Measurements from ENCODE around the gene CDHR2.

The CDHR2 gene

DNA sequence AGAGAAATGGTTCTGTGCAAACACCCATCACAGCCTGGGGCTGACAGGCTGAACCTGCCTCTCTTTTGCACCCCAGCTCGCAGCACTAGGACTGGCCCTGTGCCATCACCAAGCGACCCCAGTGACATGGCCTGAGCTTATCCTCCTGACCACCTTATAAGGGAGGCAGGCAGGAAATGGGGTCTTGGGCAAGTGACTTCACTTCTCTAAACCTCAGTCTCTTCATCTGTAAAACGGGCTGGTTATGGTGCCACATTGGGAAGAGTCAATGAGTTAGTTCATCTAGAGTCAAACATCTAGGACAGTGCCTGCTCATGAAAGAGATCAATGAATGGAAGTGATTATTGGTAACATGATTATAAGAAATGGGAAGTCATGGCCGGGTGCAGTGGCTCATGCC is 75.0 kb downstream of the CDHR2 start:
- DNase-seq: no peak

DNA sequence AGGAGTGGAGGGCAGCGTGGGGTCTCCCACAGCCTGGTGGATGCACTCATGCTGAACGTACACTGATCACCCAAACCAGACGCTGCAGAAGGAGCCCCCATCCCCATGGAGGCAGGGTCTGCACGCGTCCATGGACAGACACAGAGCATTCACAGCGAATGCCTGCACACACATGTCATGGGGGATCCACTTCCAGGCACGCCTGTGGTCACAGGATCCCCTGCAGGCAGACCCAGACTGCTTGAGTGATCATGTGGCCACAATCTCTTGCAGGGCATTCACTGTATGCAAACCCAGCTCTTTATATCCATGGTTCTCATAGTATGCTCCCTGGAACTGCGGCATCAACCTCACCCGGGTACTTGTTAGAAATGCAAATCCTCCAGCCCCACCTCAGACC is 75.8 kb downstream of the CDHR2 start:
- DNase-seq: no peak

GRCh38 chr5:176625512-176625911 is 76.4 kb downstream of the CDHR2 start:
- DNase-seq: no peak

DNA sequence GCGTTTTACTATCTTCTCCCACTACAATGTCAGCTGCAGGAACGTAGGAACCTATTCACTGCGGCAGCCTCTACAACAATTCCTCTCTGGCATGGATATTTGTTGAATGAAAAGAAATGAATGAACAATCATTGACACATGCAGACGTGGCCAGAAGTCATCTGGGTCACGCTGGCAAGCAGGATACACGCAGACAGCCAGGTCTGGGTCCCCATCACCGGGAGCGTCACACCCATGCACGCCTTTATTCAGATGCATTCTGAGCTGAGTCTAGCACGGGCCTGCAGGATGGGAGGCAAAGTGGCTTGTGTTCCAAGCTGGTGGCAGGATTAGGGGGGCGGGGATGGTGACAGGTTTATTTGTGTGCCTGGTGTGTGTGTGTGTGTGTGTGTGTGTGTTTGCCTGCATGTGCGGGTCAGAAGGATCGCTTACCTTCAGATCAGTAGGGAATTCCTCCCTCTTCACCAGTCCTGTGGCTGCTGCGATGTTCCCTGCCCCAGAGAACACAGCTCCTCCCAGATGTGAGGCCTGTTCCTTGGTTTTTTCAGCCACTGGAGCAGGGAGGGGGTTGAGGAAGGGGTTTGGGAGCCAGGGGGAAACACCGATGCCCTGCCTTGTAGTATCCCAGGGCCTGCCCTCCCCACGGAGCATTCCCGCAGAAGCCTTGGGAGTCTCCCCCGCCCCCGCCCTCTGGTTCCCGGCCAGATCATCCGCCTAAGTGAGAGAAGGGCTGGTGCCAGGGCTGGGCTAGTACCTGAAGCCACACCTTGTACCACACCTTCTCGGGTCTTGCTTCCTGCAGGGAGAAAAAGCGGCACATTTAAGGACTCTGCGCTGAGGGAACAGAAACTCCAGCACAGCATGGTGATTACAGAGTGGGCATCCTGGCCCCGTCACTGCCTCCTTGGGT is 77.1 kb downstream of the CDHR2 start:
- no peak for DNase-seq

DNA sequence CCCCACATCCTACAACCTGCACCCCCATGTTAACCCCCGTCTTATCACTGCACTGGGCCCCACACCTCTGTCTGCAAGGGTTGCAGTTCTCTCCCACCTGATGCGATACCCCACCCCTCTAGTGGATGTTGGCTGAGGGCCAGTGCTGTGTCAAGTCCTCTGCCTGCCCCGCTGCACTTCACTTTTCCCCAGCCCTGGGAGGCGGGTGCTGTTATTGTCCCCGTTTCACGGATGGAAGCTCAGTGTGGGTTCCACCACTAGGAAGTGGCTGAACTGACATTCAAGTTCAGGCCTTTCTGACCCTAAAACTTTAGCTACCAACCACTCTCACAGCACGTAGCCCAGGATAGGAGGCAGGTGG is 77.7 kb downstream of the CDHR2 start:
- DNase-seq: no peak

DNA sequence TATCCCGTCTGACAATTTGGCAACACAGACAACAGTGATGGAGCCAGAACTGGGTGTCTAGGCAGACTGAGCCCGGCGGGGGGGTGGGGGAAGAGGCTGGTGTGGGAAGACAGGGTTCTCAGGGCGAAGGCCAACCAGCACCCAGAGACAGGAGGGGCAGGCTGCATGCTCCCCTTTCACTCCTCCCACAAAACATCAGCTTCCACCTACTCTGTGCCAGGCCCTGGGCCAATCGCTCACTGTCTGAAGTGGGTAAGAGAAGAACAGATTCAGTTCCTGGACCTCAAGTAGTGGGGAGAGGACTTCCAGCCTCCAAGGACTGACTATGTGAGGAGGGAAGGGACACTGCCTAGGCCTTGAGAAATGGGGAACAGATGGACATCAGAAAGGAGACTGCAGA is 78.4 kb downstream of the CDHR2 start:
- DNase-seq: no peak

- no peak for DNase-seq
Measured at GRCh38 chr5:176628406-176629228, 79.5 kb downstream of the CDHR2 start.

DNA sequence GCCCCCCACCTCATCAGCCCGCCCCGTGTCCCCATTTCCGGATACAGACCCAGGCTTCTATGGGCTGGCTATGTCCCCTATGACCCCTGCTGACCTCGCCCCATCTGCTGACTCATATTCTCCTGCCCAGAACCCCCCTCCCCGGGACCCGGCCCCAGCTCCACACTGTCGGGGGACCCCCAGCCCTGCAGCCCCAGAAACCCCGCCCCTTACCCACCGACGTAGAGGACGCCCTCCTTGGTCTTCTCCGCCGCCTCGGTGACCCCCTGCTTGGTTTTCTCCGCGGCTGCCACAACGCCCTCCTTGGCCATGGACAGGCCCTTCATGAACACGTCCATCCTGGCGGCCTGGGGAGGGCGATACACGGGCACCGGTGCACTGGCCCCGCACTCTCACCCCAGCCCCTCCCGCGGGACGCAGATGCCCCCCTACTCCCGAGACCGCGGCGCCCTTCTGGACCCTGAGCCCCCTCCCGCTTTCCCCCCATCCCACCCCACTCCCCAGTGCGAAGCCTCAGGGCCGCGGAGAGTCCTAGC is 80.2 kb downstream of the CDHR2 start:
- DNase-seq: no peak

- DNase-seq: no peak
Measured at GRCh38 chr5:176629853-176630680, 80.9 kb downstream of the CDHR2 start, which contains the start of the genes EIF4E1B and SNCB. Gene EIF4E1B, plus strand, starts transcription at chr5:176630675. Its CDS starts 12,113 bp downstream, at chr5:176642788. Gene SNCB, minus strand, starts transcription at chr5:176630534. Its CDS starts 880 bp downstream, at chr5:176629654.

DNA sequence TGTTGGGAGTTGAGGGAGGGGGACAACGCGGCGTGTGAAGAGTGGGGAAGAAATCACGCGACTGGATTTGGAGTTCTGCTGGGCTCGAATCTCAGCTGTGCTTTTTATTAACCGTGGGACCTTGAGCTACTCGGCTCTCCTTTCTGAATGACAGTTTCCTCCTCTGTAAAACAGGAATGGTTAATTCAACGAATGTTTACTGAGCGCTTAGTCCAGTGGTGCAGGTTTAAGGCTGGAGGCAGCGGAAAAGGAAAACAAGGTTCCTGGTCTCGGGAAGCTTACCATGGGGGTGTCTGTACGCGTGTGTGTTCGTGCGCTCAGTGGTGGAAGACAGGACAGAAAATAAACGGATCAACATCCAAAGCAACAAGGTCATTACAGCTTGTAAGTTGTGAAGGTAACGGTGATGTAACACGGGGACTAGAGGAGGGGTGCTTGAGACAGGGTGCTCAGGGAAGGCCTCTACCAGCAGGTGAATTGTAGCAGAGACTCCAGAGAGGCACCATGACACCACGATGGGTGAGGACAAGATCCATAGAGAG is 81.6 kb downstream of the CDHR2 start:
- no peak for DNase-seq

DNA sequence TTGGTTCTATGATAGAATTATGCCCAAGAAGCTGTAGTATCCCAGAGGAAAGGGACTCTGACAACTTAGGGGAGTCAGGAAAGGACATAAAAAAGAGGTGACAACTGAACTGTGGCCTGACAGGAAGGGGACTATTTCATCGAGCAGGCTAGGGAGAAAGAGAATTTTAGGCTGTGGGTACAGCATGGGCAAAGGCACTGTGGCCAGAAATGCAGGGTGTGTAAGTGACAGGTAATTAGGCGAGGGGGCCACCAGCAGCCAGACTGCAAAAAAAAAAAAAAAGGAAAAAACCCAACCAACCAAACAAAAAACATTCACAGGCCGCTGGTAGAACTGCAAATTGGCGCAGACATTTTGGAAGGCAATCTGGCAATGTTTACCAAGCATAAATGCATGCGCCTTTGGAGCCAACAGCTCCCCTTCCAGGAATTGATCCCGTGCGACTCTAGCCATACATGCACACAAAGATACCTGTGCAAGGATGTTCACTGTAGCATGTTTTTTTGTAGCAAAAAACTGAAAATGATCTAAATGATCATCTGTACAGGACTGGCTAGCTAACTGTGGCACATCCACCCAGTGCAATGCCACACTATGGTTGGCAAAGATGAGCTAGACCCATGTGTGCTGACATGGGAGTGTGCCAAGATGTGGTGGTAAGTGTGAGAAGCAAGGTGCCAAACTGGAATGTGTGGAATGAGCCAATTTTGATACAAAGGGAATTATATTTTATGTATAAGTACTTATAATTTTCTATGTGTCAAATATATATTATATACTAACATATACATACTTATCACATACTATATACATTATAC is 82.5 kb downstream of the CDHR2 start:
- DNase-seq: peak; percentile 37

DNA sequence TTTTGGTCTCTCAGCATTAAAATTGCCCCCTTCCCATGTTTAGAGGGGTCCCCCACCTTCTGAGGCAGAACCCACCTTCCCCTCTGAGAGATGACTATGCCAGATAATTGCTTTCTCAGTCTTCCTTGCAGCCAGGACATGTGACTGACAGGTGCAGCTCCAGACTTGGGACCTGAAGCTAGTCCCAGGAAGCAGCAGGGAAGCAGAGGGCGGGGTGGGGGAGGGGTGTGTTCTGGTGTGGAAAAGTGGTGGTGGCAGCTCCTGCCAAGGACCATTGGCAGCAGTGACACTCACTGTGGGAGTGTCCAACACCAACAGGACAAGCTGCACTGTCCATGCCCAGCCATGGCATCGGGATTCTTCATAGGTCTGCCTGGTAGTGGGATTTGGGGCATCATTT is 83.6 kb downstream of the CDHR2 start:
- peak; percentile 16 for DNase-seq

DNA sequence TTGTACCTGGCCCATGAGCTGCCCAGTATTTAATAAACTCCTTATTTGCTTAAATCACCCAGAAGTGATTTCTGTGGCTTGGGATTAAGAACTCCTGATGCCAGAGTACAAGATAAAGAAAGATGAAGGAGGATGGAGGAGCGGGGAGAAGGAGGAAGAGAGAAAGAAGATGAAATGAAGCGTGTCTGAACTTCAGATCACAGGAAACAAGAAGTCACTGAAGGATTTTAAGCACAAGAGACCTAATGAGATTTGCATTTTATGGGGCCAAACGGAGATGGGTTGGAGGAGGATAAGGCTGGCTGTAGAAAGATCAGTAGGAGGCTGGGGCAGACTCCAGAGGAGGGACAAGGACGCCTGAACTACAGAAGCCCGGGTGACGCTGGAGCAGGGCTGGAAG is 84.5 kb downstream of the CDHR2 start:
- DNase-seq: no peak

GRCh38 chr5:176636426-176636825 is 87.3 kb downstream of the CDHR2 start:
- DNase-seq: no peak

GRCh38 chr5:176637556-176637955 is 88.4 kb downstream of the CDHR2 start:
- DNase-seq: no peak

GRCh38 chr5:176638437-176638836 is 89.3 kb downstream of the CDHR2 start:
- no peak for DNase-seq

GRCh38 chr5:176639208-176639607 is 90.1 kb downstream of the CDHR2 start:
- DNase-seq: no peak

GRCh38 chr5:176639981-176640380 is 90.8 kb downstream of the CDHR2 start:
- peak; percentile 22 for DNase-seq

GRCh38 chr5:176640616-176641015 is 91.5 kb downstream of the CDHR2 start:
- DNase-seq: no peak

GRCh38 chr5:176642675-176643490 is 93.7 kb downstream of the CDHR2 start:
- no peak for DNase-seq
